SK-N-SH treated with all-trans-retinoic acid at 6 μM for 48 hours (cell line): ENCODE data around the gene NPC1.

Source experiments
- ATAC-seq: fragments of 200-7000 bp; cut with Tn5 transposase; 3 replicates; pipeline ENCODE4 v1.9.1; 2020; ENCODE audit warnings: mild to moderate bottlenecking, moderate library complexity
- ARNTL ChIP-seq: fragments of 450-650 bp; formaldehyde crosslinking; IDR thresholded peaks from 2 replicates; pipeline ENCODE4 v1.5.0; 2020; ENCODE audit warnings: low read depth, mild to moderate bottlenecking, moderate library complexity, borderline replicate concordance
- BACH2 ChIP-seq: fragments of 250-450 bp; sonication (Bioruptor Pico); IDR thresholded peaks from 2 replicates; pipeline ENCODE4 v1.9.0; 2021; ENCODE audit warnings: mild to moderate bottlenecking, borderline replicate concordance
- CSDC2 ChIP-seq: fragments of 250-450 bp; sonication (Bioruptor Pico); IDR thresholded peaks from 2 replicates; pipeline ENCODE4 v1.5.0; 2020; ENCODE audit warnings: mild to moderate bottlenecking, moderate library complexity
- ESRRG ChIP-seq: fragments of 250-450 bp; sonication (Bioruptor Pico); IDR thresholded peaks from 2 replicates; pipeline ENCODE4 v1.6.1; 2021; ENCODE audit warnings: mild to moderate bottlenecking
- GLIS3 ChIP-seq: fragments of 250-450 bp; sonication (Bioruptor Pico); IDR thresholded peaks from 2 replicates; pipeline ENCODE4 v1.5.0; 2020; ENCODE audit warnings: mild to moderate bottlenecking, moderate library complexity
- ISL1 ChIP-seq: fragments of 250-450 bp; sonication (Bioruptor Pico); IDR thresholded peaks from 2 replicates; pipeline ENCODE4 v2.1.2; 2022; ENCODE audit warnings: mild to moderate bottlenecking, moderate library complexity
- OSR1 ChIP-seq: fragments of 250-450 bp; sonication (Bioruptor Pico); IDR thresholded peaks from 2 replicates; pipeline ENCODE4 v1.8.0; 2022; ENCODE audit warnings: moderate library complexity, mild to moderate bottlenecking, inconsistent platforms
- PPARA ChIP-seq: fragments of 250-450 bp; sonication (Bioruptor Pico); IDR thresholded peaks from 2 replicates; pipeline ENCODE4 v1.5.0; 2020; ENCODE audit warnings: mild to moderate bottlenecking, borderline replicate concordance
- RARB ChIP-seq: fragments of 250-450 bp; sonication (Bioruptor Pico); IDR thresholded peaks from 2 replicates; pipeline ENCODE4 v1.8.0; 2021; ENCODE audit warnings: mild to moderate bottlenecking, moderate library complexity
- SNAI2 ChIP-seq: fragments of 250-450 bp; sonication (Bioruptor Pico); IDR thresholded peaks from 2 replicates; pipeline ENCODE4 v1.5.0; 2020; ENCODE audit warnings: mild to moderate bottlenecking, moderate library complexity
- TCF4 ChIP-seq: fragments of 250-450 bp; sonication (Bioruptor Pico); IDR thresholded peaks from 2 replicates; pipeline ENCODE4 v1.8.0; 2021; ENCODE audit warnings: mild to moderate bottlenecking, moderate library complexity, borderline replicate concordance
- TOX ChIP-seq: fragments of 250-450 bp; sonication (Bioruptor Pico); IDR thresholded peaks from 2 replicates; pipeline ENCODE4 v1.8.0; 2021; ENCODE audit warnings: mild to moderate bottlenecking, moderate library complexity, borderline replicate concordance
- ZC3H10 ChIP-seq: fragments of 250-450 bp; sonication (Bioruptor Pico); IDR thresholded peaks from 2 replicates; pipeline ENCODE4 v1.5.1; 2021; ENCODE audit warnings: mild to moderate bottlenecking, moderate library complexity
- ZFP3 ChIP-seq: fragments of 250-450 bp; sonication (Bioruptor Pico); IDR thresholded peaks from 2 replicates; pipeline ENCODE4 v1.5.0; 2020; ENCODE audit warnings: mild to moderate bottlenecking, moderate library complexity
- ZFP30 ChIP-seq: fragments of 450-650 bp; formaldehyde crosslinking; IDR thresholded peaks from 2 replicates; pipeline ENCODE4 v1.5.0; 2022; ENCODE audit warnings: mild to moderate bottlenecking, moderate library complexity
- ZNF565 ChIP-seq: fragments of 450-650 bp; formaldehyde crosslinking; conservative IDR thresholded peaks from 2 replicates; pipeline ENCODE4 v1.5.0; 2020; ENCODE audit warnings: low read depth, mild to moderate bottlenecking, moderate library complexity
- ZNF70 ChIP-seq: fragments of 450-650 bp; formaldehyde crosslinking; IDR thresholded peaks from 2 replicates; pipeline ENCODE4 v1.5.0; 2020; ENCODE audit warnings: mild to moderate bottlenecking, moderate library complexity
- ZNF8 ChIP-seq: fragments of 450-650 bp; formaldehyde crosslinking; IDR thresholded peaks from 2 replicates; pipeline ENCODE4 v1.5.0; 2020; ENCODE audit warnings: mild to moderate bottlenecking, moderate library complexity
- TF ChIP-seq, protein P1 (sequence below): fragments of 250-450 bp; sonication (Bioruptor Pico); IDR thresholded peaks from 2 replicates; pipeline ENCODE4 v1.8.0; 2020; ENCODE audit warnings: mild to moderate bottlenecking, moderate library complexity, borderline replicate concordance
- TF ChIP-seq, protein P2 (sequence below): fragments of 250-450 bp; sonication (Bioruptor Pico); IDR thresholded peaks from 2 replicates; pipeline ENCODE4 v1.5.1; 2020; ENCODE audit warnings: low read depth, mild to moderate bottlenecking, moderate library complexity
- TF ChIP-seq, protein P3 (sequence below): fragments of 250-450 bp; sonication (Bioruptor Pico); IDR thresholded peaks from 2 replicates; pipeline ENCODE4 v1.8.0; 2021; ENCODE audit warnings: low read depth, mild to moderate bottlenecking, moderate library complexity, borderline replicate concordance
- TF ChIP-seq, protein P4 (sequence below): fragments of 250-450 bp; sonication (Bioruptor Pico); IDR thresholded peaks from 2 replicates; pipeline ENCODE4 v1.5.0; 2020; ENCODE audit warnings: mild to moderate bottlenecking, moderate library complexity

Gene NPC1

DNA sequence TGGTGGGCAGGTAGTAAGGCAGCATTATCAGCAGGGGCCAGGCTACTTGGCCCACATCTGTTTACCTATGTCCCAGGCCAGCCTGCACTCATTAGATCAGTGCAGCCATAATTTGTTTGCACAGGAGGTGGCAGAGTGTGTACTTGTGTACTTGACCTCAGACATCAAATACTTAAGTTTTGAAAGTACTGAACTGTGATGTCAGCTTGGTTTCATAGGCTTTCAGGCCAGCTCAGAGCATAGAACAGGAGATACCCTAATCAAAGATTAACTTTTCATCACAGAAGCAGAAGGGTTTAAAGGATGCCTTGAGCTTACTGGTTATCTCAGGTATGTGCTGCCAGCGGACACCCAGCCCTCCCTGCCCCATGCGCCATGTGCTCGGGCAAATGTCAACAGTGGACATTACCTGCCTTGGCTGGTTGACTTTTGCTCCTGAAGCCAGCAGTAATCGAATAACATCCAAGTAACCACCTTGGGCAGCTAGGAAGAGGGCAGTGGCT, 43.2 kb upstream of the NPC1 start:
- TF ChIP-seq ARNTL (CRISPR knock-in tag) (no peak), TCF4 (no peak), ZNF8 (CRISPR knock-in tag) (no peak), CSDC2 (no peak), BACH2 (CRISPR knock-in tag) (no peak)
- TF ChIP-seq, protein P1, sequence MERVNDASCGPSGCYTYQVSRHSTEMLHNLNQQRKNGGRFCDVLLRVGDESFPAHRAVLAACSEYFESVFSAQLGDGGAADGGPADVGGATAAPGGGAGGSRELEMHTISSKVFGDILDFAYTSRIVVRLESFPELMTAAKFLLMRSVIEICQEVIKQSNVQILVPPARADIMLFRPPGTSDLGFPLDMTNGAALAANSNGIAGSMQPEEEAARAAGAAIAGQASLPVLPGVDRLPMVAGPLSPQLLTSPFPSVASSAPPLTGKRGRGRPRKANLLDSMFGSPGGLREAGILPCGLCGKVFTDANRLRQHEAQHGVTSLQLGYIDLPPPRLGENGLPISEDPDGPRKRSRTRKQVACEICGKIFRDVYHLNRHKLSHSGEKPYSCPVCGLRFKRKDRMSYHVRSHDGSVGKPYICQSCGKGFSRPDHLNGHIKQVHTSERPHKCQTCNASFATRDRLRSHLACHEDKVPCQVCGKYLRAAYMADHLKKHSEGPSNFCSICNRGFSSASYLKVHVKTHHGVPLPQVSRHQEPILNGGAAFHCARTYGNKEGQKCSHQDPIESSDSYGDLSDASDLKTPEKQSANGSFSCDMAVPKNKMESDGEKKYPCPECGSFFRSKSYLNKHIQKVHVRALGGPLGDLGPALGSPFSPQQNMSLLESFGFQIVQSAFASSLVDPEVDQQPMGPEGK, result no peak
- TF ChIP-seq, protein P2, sequence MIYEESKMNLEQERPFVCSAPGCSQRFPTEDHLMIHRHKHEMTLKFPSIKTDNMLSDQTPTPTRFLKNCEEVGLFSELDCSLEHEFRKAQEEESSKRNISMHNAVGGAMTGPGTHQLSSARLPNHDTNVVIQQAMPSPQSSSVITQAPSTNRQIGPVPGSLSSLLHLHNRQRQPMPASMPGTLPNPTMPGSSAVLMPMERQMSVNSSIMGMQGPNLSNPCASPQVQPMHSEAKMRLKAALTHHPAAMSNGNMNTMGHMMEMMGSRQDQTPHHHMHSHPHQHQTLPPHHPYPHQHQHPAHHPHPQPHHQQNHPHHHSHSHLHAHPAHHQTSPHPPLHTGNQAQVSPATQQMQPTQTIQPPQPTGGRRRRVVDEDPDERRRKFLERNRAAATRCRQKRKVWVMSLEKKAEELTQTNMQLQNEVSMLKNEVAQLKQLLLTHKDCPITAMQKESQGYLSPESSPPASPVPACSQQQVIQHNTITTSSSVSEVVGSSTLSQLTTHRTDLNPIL (CRISPR knock-in tag), result no peak
- no peak for ATAC-seq

DNA sequence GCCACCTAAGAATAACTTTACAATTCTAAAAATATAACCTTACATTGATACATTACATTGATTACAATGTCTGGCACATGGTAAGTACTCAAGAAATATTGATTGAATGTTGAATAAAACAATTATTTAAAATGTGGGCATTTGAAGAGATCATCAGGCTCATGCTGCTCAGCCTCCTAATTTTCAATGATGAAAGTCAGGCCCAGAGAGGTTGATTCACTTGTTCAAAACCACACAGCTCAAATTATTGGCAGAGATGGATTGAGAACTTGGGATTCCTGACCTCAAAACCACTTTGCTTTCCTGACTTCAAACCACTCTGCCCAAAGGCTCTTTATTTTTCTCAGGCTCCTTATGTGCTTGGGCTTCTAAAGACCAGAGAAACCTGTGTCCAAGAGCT, 41.7 kb upstream of the NPC1 start:
- ATAC-seq, result no peak
- no peak for TF ChIP-seq CSDC2
- TF ChIP-seq BACH2 (CRISPR knock-in tag), result no peak
- no peak for TF ChIP-seq ZNF70
- TF ChIP-seq ESRRG (CRISPR knock-in tag), result no peak
- no peak for TF ChIP-seq PPARA (CRISPR knock-in tag)
- TF ChIP-seq, protein P2 (CRISPR knock-in tag), result no peak
- no peak for TF ChIP-seq ARNTL (CRISPR knock-in tag)
- no peak for TF ChIP-seq ZNF8 (CRISPR knock-in tag)

DNA sequence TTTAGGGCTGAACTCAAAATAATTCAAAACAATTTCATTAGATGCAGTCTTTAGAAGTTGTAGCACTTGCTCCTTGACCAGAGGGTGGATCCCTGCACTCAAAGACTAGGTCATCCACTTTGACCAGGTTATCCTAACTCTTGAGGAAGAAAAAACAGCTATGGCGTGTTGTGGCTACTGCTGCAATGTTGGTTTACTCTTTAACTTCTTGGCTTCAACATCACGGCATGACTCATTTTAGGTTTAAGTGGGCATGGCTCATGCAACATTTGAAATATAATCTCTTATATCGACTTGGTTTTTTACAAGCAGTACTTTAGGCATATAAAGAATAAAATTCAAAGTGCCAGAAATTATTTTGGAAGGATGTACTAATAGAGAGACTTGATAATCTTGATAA, 41.0 kb upstream of the NPC1 start:
- TF ChIP-seq TOX (no peak), CSDC2 (no peak), ZFP30 (CRISPR knock-in tag) (no peak), OSR1 (CRISPR knock-in tag) (no peak), TCF4 (no peak), ARNTL (CRISPR knock-in tag) (no peak), BACH2 (CRISPR knock-in tag) (no peak), RARB (no peak), PPARA (CRISPR knock-in tag) (no peak), SNAI2 (CRISPR knock-in tag) (no peak)
- TF ChIP-seq, protein P3, sequence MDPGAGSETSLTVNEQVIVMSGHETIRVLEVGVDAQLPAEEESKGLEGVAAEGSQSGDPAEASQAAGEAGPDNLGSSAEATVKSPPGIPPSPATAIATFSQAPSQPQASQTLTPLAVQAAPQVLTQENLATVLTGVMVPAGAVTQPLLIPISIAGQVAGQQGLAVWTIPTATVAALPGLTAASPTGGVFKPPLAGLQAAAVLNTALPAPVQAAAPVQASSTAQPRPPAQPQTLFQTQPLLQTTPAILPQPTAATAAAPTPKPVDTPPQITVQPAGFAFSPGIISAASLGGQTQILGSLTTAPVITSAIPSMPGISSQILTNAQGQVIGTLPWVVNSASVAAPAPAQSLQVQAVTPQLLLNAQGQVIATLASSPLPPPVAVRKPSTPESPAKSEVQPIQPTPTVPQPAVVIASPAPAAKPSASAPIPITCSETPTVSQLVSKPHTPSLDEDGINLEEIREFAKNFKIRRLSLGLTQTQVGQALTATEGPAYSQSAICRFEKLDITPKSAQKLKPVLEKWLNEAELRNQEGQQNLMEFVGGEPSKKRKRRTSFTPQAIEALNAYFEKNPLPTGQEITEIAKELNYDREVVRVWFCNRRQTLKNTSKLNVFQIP, result no peak
- ATAC-seq, result peak; percentile 83

DNA sequence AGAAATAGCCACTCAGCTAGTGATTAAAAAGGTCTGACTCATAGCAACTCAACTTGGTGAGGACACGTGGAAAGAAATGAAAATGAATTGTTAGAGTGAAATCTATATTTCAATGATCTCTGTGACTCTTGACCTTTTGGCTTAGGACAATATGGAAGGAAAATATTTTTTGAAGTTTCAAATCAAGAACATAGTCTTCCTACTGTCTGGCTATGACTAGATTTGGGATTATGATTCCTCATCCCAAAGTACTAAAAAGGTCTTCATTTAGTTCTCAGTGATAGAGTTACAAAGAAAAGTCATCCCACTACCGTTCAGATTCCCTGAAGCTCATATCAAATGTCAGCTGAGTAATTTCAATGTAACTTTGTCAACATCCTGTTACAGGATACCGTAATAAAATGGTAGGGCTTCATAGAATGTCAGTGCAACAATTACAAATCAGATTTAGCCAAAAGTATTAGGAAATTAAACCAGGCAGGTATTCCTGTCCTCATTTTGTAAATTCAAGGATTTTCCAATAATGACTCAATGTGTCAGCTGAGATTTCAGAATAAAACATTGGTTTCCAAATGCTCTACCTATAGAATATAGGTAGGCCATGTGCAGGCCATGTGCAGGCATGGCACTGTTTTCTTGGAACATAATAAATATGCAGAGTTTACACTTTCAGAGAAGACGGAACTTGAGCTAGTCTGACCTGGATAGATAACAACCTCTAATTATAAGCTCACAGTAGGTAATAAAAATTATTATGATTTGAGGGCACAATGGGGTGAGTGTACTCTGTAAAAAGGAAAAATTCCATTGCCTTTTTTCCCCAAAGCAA, 40.4 kb upstream of the NPC1 start:
- ATAC-seq, result peak; percentile 73
- TF ChIP-seq ZNF565 (CRISPR knock-in tag) (no peak), ESRRG (CRISPR knock-in tag) (no peak), SNAI2 (CRISPR knock-in tag) (no peak), GLIS3 (CRISPR knock-in tag) (no peak), CSDC2 (no peak), OSR1 (CRISPR knock-in tag) (no peak), ISL1 (CRISPR knock-in tag) (no peak), ZC3H10 (CRISPR knock-in tag) (no peak), PPARA (CRISPR knock-in tag) (no peak), TOX (no peak), RARB (no peak), ZFP3 (CRISPR knock-in tag) (no peak)
- TF ChIP-seq, protein P1, result no peak
- TF ChIP-seq, protein P4, sequence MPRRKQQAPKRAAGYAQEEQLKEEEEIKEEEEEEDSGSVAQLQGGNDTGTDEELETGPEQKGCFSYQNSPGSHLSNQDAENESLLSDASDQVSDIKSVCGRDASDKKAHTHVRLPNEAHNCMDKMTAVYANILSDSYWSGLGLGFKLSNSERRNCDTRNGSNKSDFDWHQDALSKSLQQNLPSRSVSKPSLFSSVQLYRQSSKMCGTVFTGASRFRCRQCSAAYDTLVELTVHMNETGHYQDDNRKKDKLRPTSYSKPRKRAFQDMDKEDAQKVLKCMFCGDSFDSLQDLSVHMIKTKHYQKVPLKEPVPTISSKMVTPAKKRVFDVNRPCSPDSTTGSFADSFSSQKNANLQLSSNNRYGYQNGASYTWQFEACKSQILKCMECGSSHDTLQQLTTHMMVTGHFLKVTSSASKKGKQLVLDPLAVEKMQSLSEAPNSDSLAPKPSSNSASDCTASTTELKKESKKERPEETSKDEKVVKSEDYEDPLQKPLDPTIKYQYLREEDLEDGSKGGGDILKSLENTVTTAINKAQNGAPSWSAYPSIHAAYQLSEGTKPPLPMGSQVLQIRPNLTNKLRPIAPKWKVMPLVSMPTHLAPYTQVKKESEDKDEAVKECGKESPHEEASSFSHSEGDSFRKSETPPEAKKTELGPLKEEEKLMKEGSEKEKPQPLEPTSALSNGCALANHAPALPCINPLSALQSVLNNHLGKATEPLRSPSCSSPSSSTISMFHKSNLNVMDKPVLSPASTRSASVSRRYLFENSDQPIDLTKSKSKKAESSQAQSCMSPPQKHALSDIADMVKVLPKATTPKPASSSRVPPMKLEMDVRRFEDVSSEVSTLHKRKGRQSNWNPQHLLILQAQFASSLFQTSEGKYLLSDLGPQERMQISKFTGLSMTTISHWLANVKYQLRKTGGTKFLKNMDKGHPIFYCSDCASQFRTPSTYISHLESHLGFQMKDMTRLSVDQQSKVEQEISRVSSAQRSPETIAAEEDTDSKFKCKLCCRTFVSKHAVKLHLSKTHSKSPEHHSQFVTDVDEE (CRISPR knock-in tag), result no peak
- TF ChIP-seq, protein P3, result no peak
